ENCODE data around the gene ANKS1B.

The ANKS1B gene

GRCh38 chr12:99984271-99985128 is at the start of gene ANKS1B:
TSS of gene ANKS1B (minus strand) at chr12:99984936. CDS start at chr12:99984237, 699 bp downstream.
- POLR2A ChIA-PET (ENCODE audit: low non-redundant PET), result no interaction called here

DNA sequence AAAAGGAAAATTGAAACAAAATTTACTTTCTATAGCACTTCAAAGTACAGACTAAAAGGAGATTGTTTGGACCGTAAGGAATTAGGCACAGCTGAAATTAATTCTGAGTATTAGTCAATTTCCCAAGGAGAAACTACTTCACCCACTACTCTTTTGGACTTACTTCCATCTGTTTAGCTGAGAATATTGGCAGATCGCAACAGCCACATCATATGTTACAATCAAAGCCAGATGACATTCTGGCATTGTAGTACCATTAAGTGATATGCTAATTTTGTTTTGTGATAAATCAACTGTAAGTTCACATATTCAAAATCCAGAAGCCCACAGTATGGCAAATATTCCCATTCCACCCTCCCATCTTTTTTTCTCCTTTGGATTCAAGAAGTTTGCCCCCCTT is 47.1 kb upstream of the ANKS1B start:
- CTCF ChIA-PET, result no interaction called here
- TF ChIP-seq, protein P1, sequence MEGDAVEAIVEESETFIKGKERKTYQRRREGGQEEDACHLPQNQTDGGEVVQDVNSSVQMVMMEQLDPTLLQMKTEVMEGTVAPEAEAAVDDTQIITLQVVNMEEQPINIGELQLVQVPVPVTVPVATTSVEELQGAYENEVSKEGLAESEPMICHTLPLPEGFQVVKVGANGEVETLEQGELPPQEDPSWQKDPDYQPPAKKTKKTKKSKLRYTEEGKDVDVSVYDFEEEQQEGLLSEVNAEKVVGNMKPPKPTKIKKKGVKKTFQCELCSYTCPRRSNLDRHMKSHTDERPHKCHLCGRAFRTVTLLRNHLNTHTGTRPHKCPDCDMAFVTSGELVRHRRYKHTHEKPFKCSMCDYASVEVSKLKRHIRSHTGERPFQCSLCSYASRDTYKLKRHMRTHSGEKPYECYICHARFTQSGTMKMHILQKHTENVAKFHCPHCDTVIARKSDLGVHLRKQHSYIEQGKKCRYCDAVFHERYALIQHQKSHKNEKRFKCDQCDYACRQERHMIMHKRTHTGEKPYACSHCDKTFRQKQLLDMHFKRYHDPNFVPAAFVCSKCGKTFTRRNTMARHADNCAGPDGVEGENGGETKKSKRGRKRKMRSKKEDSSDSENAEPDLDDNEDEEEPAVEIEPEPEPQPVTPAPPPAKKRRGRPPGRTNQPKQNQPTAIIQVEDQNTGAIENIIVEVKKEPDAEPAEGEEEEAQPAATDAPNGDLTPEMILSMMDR (conservative IDR thresholded peaks at IDR 0.05; ENCODE audit: low read depth), result no peak
- H3K27ac ChIP-seq, result no peak overlapping the region
- DNase-seq (ENCODE audit: low spot score), result no peak
- POLR2A ChIA-PET (ENCODE audit: low non-redundant PET), result no interaction called here

More at GRCh38 chr12:99984271-99985128, at the start of gene ANKS1B:
- H3K27ac ChIP-seq, result no peak within 1 kb of the TSS
- CTCF ChIA-PET, result interaction anchor here (1.0 kb wide), 1 partner anchor 893 kb away, joined by 3 read pairs; no protein-coding TSS in a partner anchor
- peak; percentile 20 for DNase-seq (ENCODE audit: low spot score)
- TF ChIP-seq, protein P1 (conservative IDR thresholded peaks at IDR 0.05; ENCODE audit: low read depth), result no peak

DNA sequence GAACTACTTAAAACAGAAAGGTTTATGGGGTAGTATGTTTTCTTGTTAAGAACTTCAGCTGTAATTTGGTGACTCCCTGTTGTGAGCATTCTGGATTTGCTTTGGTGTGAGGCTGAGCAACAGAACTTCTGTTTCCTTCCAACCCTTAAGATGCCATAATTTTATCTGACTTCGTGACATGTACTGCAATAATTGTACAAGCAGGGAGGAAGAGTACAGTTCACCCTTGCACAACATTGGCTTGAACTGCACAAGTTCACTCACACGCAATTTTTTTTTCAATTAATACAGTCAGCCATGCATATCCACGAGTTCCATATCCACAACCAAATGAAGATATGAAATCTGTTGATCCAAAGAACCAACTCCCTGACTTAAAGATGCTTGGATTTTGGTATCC is 42.9 kb upstream of the ANKS1B start:
- CTCF ChIA-PET, result no interaction called here
- TF ChIP-seq, protein P1 (conservative IDR thresholded peaks at IDR 0.05; ENCODE audit: low read depth), result no peak
- H3K27ac ChIP-seq, result no peak overlapping the region

GRCh38 chr12:100026241-100026640 is 41.5 kb upstream of the ANKS1B start:
- POLR2A ChIA-PET (ENCODE audit: low non-redundant PET), result no interaction called here
- DNase-seq (ENCODE audit: low spot score), result no peak
- TF ChIP-seq, protein P1 (conservative IDR thresholded peaks at IDR 0.05; ENCODE audit: low read depth), result no peak
- no peak overlapping the region for H3K27ac ChIP-seq
- CTCF ChIA-PET, result no interaction called here

More for the DNA sequence above, 42.9 kb upstream of the ANKS1B start:
- POLR2A ChIA-PET (ENCODE audit: low non-redundant PET), result no interaction called here
- DNase-seq (ENCODE audit: low spot score), result no peak

GRCh38 chr12:100024974-100025555 is 40.3 kb upstream of the ANKS1B start:
- POLR2A ChIA-PET (ENCODE audit: low non-redundant PET), result no interaction called here
- DNase-seq (ENCODE audit: low spot score), result no peak
- TF ChIP-seq, protein P1 (conservative IDR thresholded peaks at IDR 0.05; ENCODE audit: low read depth), result no peak
- CTCF ChIA-PET, result no interaction called here
- H3K27ac ChIP-seq, result no peak overlapping the region

DNA sequence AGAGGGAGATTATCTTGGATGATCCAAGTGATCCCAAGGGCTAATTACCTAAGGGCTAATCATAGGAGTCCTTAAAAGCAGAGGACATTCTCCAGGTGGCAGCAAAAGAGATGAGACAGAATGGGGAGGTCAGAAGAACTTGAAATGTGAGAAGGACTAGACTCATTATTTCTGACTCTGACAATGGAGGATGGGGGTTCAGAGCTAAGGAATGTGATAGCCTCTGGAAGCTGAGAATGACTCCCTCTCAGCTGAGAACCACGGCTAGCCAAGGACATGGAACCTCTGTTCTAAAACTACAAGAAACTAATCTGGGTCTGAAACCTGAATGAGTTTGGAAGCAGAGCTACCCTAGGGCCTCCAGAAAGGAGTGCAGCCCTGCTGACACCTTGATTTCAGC is 35.6 kb upstream of the ANKS1B start:
- DNase-seq (ENCODE audit: low spot score), result no peak
- POLR2A ChIA-PET (ENCODE audit: low non-redundant PET), result no interaction called here
- TF ChIP-seq, protein P1 (conservative IDR thresholded peaks at IDR 0.05; ENCODE audit: low read depth), result no peak
- H3K27ac ChIP-seq, result no peak overlapping the region
- CTCF ChIA-PET, result no interaction called here
